OCI-LY7 (cell line): ENCODE data around the gene PCSK7.

Source experiments
- CTCF ChIP-seq: fragments of 200-600 bp; sonication (generic); conservative IDR thresholded peaks from 2 replicates; pipeline ENCODE4 v1.5.1; 2014; ENCODE audit warnings: mild to moderate bottlenecking, antibody characterized with exemption, low read length, moderate library complexity, mixed read lengths
- EZH2phosphoT487 ChIP-seq: fragments of 200-600 bp; sonication (generic); IDR thresholded peaks from 2 replicates; pipeline ENCODE4 v1.6.1; 2018; ENCODE audit warnings: low read depth, borderline replicate concordance, mild to moderate bottlenecking, mixed run types, antibody characterized with exemption, low read length, moderate library complexity, mixed read lengths

GRCh38 chr11:117166491-117166890 lies 65.4 kb downstream of the PCSK7 start:
- TF ChIP-seq CTCF (no peak), EZH2phosphoT487 (no peak)
